Stomach (tissue), 9 donors: ENCODE measurements around the gene ZDHHC13. TPM values are rescaled to one million over a fixed set of nuclear protein-coding genes. Genes with fewer than 3 reads are reported as not detected.

Experiments used
- DNase-seq, 2 donors: peaks; one replicate each; pipeline versions ENCODE4 v3.0.0 to v3.0.0-alpha.2; 2013 to 2019
- H3K27ac ChIP-seq, 5 donors: fragments of 200-600 bp in 4 of 5; sonication (generic) in 4 of 5; one replicate each; pipeline ENCODE4 v1.5.1; 2013 to 2019; ENCODE audit warnings: mild to moderate bottlenecking in 1 of 5, moderate library complexity in 1 of 5
- H3K27me3 ChIP-seq, 3 donors: fragments of 200-600 bp; sonication (generic); one replicate each; pipeline ENCODE4 v1.5.1; 2017 to 2019; ENCODE audit warnings: mixed run types in 1 of 3
- H3K36me3 ChIP-seq, 4 donors: fragments of 200-600 bp; sonication (generic); 1 replicate in 3 of 4; 2 replicates in 1 of 4; pipeline ENCODE4 v1.5.1; 2016 to 2019
- H3K4me1 ChIP-seq, 4 donors: fragments of 200-600 bp; sonication (generic); one replicate each; pipeline ENCODE4 v1.5.1; 2016 to 2019
- H3K4me3 ChIP-seq, 4 donors: fragments of 200-600 bp; sonication (generic) in 3 of 4; one replicate each; pipeline ENCODE4 v1.5.1; 2016 to 2019; ENCODE audit warnings: mild to moderate bottlenecking in 1 of 4
- H3K9me3 ChIP-seq, 4 donors: fragments of 200-600 bp; sonication (generic); one replicate each; pipeline ENCODE4 v1.5.1; 2016 to 2019
- CTCF ChIP-seq, 7 experiments: fragments of 450-650 bp in 4 of 7; fragments of 200-600 bp in 3 of 7; sonication (generic) in 3 of 7; IDR thresholded peaks; one replicate each; pipeline ENCODE4 v1.5.1; 2016 to 2019; ENCODE audit warnings: antibody characterized with exemption in 7 of 7, control low read depth in 2 of 7, mild to moderate bottlenecking in 1 of 7
- EP300 ChIP-seq: sonication (generic); formaldehyde crosslinking; IDR thresholded peaks from one replicate; pipeline ENCODE4 v1.6.1; 2017; ENCODE audit warnings: antibody characterized with exemption
- POLR2A ChIP-seq, 4 donors: fragments of 450-650 bp; IDR thresholded peaks; one replicate each; pipeline ENCODE4 v1.6.1; 2016; ENCODE audit warnings: antibody characterized with exemption in 4 of 4, control low read depth in 2 of 4, mild to moderate bottlenecking in 1 of 4, moderate library complexity in 1 of 4
- POLR2AphosphoS5 ChIP-seq, 3 donors: sonication (generic); formaldehyde crosslinking; IDR thresholded peaks; one replicate each; pipeline ENCODE4 v1.6.1; 2016; ENCODE audit warnings: antibody characterized with exemption in 3 of 3
- WGBS, 5 donors: extraction: QIAGEN DNeasy Blood & Tissue Kit in 3 of 5; methylation state at CpG; one replicate each; pipeline versions ENCODE4 v1.1.5 to v1.1.7; 2013 to 2018; 5-methylcytosine and 5-hydroxymethylcytosine counted together
- intact Hi-C: fragments of 100-400 bp; cut with DNase I; formaldehyde crosslinking; loops from one replicate; pipeline ENCODE4 v1.15.1; 2023; ENCODE audit warnings: low total_unique reads
- polyA plus RNA-seq, 3 donors: library from polyadenylated mRNA; stranded (reverse); fragments of 200-250 nt; gene quantifications; one replicate each; pipeline ENCODE4 v1.2.3, GENCODE V29; 2013
- total RNA-seq, 5 donors: library from RNA; depleted of rRNA; stranded (reverse); fragments of >200 nt; gene quantifications; one replicate each; pipeline versions ENCODE4 v1.1.0 to v1.2.3, GENCODE V29; 2014 to 2016
- donor health status: healthy with polysubstance abuse.
- donor health status: Bipolar disorder and iron deficiency.
- donor health status: healthy.

Gene ZDHHC13
- total and polyA plus RNA-seq, 8 donors, result 5.5 to 43.9 (median 19.5) TPM

- Histone ChIP-seq H3K27me3 (no peaks in the 10 kb centered on the region), H3K27ac (peak overlapping the region in 4 of 5 donors; percentile 20 to 58 (median 48)), H3K4me1 (peaks cover 0 to 19% (median 8%) of the 10 kb centered on the region in 4 donors), H3K4me3 (no peak overlapping the region), H3K36me3 (no peaks in the 10 kb centered on the region), H3K9me3 (no peaks in the 10 kb centered on the region)
- TF ChIP-seq EP300 (no peak), POLR2AphosphoS5 (IDR thresholded peaks at IDR 0.05) (peak in 1 of 3 donors; percentile 33)
- DNase-seq, result peak; percentile 42 to 71
- intact Hi-C loops, result no loop called here
- WGBS, 5 donors, result 9 to 29% (median 19%) methylated on average over 6 of the region's 6 CpGs
Measured at GRCh38 chr11:19200410-19201201, 83.6 kb downstream of the ZDHHC13 start.

GRCh38 chr11:19201737-19202605 lies 85.0 kb downstream of the ZDHHC13 start, which contains the start of gene CSRP3:
CSRP3 (minus strand) TSS chr11:19201983; CDS start chr11:19192448, 9,535 bp downstream.
- Histone ChIP-seq H3K4me1 (peaks cover 0 to 19% (median 8%) of the 10 kb centered on the region in 4 donors), H3K27me3 (peaks cover 0 to 4% (median 0%) of the 10 kb centered on the region in 3 donors), H3K27ac (peak within 1 kb of the TSS in 4 of 5 donors; percentile 20 to 58 (median 48)), H3K4me3 (no peak within 1 kb of the TSS), H3K9me3 (no peaks in the 10 kb centered on the region), H3K36me3 (no peaks in the 10 kb centered on the region)
- no peak for TF ChIP-seq POLR2A (IDR thresholded peaks at IDR 0.05)
- TF ChIP-seq POLR2AphosphoS5 (IDR thresholded peaks at IDR 0.05), result no peak
- no peak for TF ChIP-seq CTCF (IDR thresholded peaks at IDR 0.05)
- TF ChIP-seq EP300, result no peak
- intact Hi-C loops, result no loop called here
- no peak for DNase-seq
- WGBS, 5 donors, result 69 to 79% (median 73%) methylated on average over 7 of the region's 7 CpGs

GRCh38 chr11:19204836-19205235 lies 87.9 kb downstream of the ZDHHC13 start:
- TF ChIP-seq POLR2AphosphoS5 (IDR thresholded peaks at IDR 0.05), result no peak
- TF ChIP-seq POLR2A (IDR thresholded peaks at IDR 0.05), result no peak
- TF ChIP-seq CTCF (IDR thresholded peaks at IDR 0.05), result no peak
- TF ChIP-seq EP300, result no peak
- no peaks in the 10 kb centered on the region for H3K9me3 ChIP-seq
- no peak overlapping the region for H3K27ac ChIP-seq
- no peaks in the 10 kb centered on the region for H3K36me3 ChIP-seq
- intact Hi-C loops, result no loop called here
- H3K4me3 ChIP-seq, result no peak overlapping the region
- H3K4me1 ChIP-seq, result peaks cover 6 to 21% (median 6%) of the 10 kb centered on the region in 4 donors
- 91 to 96% (median 91%) methylated on average over 5 of the region's 5 CpGs for WGBS, 5 donors
- peaks cover 0 to 4% (median 4%) of the 10 kb centered on the region in 3 donors for H3K27me3 ChIP-seq
- no peak for DNase-seq

GRCh38 chr11:19208181-19208580 lies 91.2 kb downstream of the ZDHHC13 start:
- intact Hi-C loops, result no loop called here
- Histone ChIP-seq H3K27me3 (peaks cover 0 to 4% (median 4%) of the 10 kb centered on the region in 3 donors), H3K4me3 (no peak overlapping the region), H3K27ac (no peak overlapping the region), H3K36me3 (no peaks in the 10 kb centered on the region), H3K9me3 (no peaks in the 10 kb centered on the region), H3K4me1 (peaks cover 0 to 11% (median 3%) of the 10 kb centered on the region in 4 donors)
- 80 to 90% (median 87%) methylated on average over 2 of the region's 2 CpGs for WGBS, 5 donors
- no peak for DNase-seq
- TF ChIP-seq POLR2AphosphoS5 (IDR thresholded peaks at IDR 0.05) (no peak), CTCF (IDR thresholded peaks at IDR 0.05) (no peak), POLR2A (IDR thresholded peaks at IDR 0.05) (no peak), EP300 (no peak)
